Smooth muscle cell of the brain vasculature (primary cell): ENCODE measurements around the gene XPO1.
"Not testable (repeated sequence)": the region's sequence is repeated elsewhere in the genome, so short reads cannot be mapped to it uniquely, and the experiment has no call there.

ENCODE experiments used
- DNase-seq: peaks from one replicate; pipeline ENCODE4 v3.0.0-alpha.2; 2012; ENCODE audit warnings: low read depth, low spot score

Gene XPO1

DNA sequence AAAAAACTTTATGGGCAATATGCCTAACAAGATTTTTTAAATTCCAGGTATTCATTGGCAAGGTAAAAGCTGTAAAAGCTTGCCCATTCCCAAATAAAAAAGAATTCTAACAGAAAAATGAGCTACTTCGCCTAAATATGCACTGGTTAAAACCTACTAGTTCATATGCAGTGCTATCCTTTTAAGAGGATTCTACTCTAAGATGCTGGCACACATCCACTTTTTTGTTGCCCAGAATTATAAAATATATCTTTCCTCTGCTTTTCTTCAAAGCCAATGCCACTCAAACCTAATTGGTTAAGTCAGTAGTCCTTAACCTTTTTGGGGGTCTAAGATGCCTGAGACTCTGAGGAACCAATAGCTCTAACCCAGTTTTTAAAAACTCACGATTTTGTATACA, 3.2 kb downstream of the XPO1 start:
- DNase-seq, result no peak

DNA sequence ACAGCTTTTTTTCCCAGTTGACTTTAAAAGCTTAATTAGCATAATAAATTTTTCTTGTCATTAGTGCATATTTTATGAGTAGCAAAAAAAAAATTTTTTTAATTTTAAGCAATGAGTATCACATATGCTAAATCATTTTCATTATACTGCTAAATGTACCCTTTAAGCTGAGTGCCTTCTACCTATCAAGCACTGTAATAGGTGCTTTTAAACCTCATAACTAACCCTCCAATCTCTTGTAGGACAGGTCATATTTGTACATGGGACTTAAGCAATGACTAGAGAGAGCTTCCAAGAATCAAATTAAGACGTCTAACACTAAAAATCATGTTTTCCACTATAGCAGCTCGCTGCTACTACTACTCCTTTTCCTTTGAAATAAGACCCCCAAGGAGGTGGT, 7.4 kb downstream of the XPO1 start:
- no peak for DNase-seq

DNA sequence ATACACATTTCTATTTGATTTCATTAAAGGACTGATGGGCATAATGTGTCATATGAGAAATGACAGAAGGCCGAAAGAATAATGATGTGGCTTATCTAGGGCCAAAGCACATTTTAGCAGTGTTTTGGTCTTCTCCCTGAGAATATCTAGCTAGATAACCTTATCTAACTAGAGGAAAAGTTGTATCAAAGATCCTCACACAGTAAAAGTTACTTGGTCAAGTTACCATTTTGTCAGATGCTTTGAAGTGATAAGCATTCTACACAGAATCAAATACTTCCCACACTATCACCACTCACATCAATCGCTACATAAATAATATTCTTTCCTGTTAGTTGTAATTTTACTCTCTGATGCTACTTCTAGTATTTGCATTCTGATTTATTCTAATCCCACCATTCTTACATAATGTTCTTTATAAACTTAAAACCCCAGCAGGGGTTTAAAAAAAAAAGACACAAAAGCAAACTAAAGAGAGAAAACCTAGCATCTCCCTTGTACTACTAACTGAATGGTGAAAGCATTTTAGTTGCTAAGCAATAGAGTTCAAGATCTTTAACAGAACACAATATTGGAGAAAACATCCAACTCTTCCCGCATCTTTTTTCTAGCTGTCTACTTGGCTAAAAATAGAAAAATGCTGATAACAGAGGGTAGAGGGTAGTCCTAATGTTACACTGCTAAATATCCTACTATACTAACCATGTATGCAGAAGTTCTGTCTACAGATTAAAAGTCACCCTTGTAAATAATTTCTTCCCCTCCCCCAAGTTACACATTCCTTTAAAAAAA, 8.0 kb downstream of the XPO1 start:
- DNase-seq, result no peak

DNA sequence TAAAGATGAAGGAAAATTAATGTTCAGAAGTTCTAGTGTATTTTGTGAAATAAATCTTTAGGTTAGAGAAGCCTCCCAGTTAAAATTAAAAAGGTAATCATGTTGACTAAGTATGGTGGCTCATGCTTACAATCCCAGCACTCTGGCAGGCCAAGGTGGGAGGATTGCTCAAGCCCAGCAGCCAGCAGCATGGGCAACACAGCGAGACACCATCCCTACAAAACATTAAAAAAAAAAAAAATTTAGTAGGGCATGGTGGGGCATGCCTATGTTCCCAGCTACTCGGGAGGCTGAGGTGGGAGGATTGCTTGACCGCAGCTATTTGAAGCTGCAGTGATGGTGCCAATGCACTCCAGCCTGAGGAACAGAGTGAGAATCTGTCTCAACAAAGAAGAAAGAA, 17.9 kb downstream of the XPO1 start:
- no peak for DNase-seq

DNA sequence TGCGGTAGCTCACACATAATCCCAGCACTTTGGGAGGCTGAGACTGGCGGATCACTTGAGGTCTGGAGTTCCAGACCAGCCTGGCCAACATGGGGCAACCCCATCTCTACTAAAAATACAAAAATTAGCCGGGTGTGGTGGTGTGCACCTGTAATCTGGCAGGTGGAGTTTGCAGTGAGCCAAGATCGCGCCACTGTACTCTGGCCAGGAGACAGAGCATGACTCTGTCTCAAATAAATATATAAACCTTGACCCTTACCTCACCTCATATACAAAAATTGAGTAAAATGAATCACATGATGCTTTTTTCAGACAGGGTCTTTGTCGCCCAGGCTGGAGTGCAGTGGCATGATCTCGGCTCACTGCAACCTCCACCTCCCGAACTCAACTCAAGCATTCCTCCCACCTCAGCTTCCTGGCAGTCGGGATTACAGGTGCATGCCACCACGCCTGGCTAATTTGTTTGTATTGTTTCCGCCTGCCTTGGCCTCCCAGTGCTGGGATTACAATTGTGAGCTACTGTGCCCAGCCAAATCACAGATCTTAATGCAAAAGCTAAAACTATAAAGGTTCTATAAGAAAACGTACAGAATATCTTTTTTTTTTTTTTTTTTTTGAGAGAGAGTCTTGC, 25.3 kb downstream of the XPO1 start:
- DNase-seq, result no peak

DNA sequence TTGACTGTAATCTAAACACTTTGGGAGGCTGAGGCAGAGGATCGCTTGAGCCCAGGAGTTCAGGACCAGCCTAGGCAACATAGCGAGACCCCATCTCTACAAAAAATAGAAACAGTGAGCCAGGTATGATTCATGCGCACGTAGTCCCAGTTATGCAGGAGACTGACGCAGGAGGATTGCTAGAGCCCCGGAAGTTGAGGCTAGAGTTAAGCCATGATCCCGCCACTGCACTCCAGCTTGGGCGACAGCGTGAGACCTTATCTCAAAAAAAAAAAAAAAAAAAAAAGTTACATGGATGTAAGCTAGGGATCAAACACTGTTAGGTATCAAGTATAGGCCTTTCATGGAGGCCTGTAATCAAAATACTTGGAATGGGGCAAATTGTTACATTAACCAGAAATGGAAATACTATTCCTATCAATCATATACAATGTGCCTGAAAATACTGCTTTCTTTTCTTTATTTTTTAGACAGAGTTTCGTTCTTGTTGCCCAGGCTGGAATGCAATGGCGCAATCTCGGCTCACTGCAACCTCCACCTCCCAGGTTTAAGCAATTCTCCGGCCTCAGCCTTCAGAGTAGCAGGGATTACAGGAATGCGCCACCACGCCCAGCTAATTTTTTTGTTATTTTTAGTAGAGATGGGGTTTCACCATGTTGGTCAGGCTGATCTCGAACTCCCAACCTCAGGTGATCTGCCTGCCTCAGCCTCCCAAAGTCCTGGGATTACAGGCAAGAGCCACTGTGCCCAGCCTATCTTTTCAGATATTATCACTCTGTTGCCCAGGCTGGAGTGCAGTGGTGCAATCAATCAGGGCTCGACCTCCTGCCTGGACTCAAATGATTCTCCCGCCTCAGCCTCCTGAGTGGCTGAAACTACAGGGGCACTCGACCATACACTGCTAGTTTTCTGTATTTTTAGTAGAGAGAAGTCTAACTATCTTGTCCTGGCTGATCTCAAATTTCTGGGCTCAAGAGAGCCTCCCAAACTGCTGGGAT, 27.2 kb downstream of the XPO1 start:
- DNase-seq, result no peak

DNA sequence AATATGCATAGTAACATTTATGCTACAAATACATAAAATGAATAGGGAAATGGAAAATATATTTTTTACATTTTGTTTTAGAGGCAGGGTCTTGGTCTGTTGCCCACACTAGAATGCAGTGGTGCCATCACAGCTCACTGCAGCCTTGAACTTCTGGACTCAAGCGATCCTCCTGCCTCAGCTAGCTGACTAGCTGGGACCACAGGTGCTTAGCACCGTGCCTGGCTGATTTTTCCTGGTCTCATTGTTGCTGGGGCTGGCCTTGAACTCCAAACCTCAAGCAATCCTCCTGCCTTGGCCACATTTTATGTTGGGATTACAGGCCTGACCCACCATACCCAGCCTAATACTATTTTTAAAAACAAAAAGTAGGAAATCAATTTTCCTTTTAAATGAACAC, 33.2 kb downstream of the XPO1 start:
- DNase-seq, result no peak

DNA sequence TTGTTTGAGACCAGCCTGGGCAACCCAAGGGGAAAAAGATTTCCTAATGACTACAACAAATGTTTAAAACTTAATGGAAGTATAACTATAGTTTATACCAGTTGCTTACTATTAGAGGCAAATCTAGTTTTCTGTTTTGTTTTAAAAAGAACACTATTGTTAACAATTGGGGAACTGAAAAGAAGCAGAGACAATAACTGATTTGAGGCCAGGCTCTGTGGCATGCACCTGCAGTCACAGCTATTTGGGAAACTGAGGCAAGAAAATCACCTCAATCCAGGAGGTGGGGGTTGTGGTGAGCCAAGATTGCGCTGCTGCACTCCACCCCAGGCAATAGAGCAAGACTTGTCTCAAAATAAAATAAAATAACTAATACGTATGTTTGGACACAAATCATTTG, 39.1 kb downstream of the XPO1 start:
- no peak for DNase-seq

DNA sequence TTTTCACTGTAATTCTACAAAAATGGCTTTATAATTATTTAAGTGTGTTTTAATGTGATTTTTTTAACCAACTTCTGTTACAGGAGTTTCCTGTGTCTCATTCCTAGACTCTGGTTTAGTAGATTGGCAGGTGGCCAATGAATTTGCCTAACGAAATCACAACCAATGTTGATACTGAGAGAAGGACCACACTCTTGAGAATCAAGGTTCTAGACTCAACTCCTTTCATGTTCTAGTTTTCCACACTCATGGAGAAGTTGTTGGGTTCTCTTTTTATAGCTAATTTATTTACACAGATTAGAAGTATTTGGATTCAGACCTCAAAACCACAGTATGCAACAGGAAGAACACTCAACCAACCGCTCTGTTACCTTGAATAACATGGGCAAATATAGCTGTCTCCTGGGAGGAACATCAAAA, 44.6 kb downstream of the XPO1 start:
- no peak for DNase-seq

DNA sequence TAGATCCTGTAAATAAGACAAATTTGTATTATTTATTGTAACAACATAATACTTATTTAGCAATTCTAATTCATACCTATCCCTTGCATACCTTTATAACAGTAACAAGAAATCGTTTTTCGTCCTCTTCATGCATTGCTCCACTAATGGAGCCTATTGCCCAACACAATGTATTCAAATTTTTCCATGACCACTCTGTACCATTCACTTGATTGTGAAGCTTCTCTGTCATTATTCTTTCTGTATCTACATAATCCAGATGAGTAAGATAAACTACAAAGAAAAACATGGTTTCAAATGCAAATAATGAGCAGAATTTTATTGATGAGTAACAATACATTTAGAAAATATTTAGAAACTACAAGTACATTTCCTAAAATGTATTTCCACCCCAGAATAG, 45.7 kb downstream of the XPO1 start:
- DNase-seq, result no peak

DNA sequence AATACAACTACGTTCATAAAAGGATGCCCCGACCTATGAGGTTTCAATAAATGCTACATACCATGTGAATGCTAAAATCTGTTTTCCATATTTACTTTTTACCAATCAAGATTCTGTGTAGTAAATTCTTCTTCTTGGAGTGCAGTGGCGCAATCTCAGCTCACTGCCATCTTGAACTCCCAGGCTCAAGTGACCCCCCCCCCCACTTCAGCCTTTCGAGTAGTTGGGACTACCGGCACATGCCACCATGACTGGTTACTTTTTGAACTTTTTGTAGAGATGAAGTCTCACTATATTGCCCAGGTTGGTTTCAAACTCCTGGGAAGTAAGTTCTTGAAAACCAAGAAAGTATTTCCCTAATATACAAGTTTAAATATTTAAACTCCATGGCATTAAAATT, 52.9 kb downstream of the XPO1 start:
- DNase-seq, result no peak

DNA sequence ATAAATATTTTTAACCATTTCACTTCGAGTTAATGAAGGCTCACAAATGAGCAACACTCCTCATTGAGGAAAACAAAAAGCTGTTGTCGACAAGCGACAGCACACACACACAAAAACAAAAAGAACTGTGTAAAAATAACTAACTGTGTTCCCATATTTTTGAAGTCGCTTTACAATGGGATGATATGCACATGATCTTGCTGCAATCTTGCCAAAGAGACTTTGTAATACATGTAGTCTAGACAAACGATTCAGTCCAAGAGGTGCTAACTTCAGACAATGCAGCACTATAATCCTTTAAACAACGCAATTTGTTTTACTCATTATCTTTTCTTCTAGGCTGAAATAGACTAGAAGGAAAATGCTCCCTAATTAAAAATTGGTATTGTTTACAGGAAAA, 60.1 kb downstream of the XPO1 start:
- no peak for DNase-seq

DNA sequence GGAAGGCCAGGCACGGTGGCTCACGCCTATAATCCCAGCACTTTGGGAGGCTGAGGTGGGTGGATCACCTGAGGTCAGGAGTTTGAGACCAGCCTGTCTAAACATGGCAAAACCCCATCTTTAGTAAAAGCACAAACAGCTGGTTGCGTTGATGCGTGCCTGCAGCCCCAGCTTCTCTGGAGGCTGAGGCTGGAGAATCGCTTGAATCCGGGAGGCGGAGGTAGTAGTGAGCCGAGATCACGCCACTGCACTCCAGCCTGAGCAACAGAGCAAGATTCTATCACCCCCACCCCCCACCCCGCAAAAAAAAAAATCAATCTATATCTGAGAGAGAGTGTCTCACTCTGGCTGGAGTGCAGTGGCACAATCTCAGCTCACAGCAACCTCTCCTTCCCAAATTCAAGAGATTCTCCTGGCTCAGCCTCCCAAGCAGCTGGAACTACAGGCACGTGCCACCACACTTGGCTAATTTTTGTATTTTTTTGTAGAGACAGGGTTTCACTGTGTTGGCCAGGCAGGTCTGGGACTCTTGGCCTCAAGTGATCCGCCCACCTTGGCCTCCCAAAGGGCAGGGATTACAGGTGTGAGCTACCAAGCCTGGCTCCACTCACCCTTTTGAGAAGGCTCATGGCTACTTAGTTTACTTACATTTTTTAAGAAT, 61.1 kb downstream of the XPO1 start:
- not testable (repeated sequence) for DNase-seq

DNA sequence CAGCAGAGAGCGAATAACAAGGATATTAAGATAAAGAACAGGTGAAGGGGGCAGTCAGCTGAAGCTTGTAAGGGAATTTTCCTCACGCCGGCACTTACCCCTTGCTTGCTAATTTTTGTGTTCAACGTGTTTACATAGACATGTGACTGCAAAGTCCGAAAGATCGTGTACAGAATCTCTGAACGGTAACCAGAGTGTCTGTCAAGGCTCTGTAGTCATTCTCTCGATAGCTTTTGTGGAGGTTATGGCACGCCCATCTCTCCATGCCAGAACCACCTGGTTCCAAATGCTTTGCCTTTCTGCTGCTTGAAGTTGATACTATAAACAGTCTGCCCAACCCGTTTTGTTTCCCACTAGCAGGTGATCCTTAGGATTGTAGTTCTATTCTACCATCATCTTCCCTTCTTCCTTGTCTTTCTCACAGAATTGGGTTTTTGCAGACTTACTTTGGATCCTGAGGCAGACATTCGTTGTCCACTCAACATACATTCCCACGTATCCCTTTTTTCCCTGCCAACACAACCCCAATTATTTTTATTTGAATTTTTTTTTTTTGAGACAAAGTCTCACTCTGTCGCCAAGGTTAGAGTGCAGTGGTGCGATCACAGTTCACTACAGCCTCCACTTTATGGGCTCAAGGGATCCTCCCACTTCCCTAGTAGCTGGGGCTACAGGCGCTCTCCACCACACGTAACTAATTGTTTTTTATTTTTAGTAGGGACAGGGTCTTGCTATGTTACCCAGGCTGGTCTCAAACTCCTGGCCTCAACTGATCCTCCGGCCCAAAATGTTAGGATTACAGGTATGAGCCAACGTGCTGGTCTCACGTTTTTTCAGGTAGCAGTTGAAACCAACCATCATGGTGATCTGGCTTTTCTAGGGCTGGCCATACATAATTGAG, 66.0 kb downstream of the XPO1 start:
- no peak for DNase-seq

DNA sequence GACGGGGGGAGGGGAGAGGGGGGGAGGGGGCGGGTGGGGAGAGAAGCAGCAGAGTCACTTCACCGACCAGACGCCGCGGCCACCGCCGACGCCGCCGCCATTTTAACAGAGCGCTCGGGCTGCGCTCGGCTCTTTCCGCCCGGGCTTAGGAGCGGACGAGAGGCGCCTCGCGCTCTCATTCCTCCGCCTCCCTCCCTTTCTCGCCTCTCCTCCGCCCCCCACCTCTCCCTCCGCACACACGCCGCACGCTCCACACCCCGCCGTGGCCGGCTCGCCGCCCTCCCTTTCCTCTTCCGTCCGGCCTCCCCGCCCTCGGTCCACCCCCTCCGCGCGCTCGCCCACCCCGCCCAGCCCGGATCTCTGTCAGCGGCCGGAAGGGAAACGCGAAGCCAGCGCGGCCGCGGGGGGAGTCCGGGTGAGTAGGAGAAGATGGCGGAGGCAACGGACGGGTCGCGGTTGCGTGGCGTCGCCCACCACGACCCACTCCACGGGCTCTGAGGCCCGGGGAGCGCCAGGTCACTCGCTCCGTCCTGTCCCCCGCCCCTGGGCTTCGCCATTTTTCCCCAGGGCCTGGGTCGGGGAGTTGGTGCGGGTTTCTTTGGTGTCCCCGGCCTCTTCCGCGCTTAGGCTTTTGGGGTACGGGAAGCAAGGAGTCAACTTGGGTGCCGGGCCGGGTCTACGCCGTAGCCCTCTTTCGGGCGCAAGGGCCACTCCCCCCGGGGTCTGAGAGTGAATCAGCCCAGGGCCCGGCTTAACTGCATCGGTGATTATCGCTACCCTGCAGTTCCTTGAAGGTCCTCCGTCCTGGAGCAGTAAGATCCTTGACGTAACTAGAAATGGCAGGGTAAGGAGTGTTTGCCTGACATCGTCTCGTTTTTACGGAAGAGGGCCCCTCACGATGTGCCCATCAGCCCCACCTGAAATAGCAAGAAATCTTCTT, 66.9 kb downstream of the XPO1 start, which contains the start of gene USP34:
USP34 (minus strand) TSS at position 123 of the 940 bp plus-strand sequence. CDS start 395 bp downstream, outside the sequence.
- DNase-seq, result peak; percentile 86

DNA sequence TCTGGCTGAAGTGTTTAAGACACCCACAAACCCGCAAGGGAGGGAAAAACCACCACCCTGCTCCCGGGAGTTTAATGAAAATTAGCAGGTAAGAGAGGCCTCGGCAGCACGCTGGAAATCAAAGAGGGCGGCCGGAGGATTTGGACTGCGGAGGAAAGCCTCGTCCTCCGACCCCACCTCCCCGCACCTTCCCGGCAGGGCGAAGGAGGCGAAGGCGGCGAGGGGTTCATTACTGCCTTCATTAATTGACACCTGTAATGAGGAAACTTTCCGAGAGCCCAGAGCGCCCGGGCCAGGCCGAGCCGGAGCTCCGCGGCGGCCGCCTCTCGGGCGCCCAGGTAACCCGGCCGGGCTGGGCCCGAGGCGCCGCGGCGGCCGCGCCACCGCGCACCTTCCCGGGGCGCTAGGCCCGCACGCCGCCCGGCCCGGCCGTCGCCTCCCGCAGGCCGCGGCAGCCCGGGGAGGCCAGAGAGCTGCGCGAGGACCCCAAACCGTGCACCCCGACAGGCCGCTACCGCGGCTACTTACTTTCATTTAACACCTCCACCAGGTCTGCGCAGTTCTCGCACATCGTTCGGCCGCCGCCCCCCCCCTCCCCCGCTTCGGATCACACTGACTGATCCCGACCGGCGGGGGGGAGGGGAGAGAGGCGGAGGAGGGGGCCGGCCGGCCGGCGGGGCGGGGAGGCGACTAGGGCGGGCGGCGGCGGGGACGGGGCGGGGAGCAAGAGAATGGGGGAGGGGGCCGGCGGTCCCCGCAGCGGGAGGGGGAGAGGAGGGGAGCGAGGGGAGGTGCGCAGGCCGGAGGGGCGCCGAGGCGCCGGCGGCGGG, 67.8 kb downstream of the XPO1 start:
- DNase-seq, result peak; percentile 21

DNA sequence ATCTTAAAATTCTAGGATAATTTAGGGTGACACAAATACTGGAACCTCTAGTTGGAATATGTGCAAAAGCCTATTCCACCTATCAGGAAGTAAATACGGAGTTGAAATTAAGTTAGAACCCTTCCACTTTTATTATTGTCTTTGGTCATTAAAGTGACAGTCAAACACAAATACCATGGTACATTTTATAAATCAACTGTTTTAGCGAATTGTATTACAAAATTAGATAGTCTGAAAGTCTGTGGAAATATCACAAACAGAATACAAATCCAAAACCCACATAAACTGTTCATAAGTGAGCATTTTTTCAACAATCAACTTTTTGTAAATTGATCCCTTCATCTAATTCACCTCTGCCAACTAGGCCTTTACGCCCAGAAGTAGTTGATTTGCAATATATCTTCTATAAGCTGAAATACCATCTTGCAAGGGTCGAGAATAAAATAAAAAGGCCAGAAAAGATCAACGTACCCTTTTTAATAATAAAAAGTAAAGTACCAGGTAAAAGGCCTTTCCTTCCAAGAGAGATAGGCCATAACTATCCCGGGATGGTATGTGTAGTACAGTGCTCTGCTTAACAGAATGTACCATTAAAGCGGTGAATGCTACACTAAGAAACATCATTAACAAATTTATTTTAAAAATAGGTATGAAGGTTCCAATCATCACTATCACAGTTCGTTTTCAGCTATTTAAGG, 68.6 kb downstream of the XPO1 start:
- no peak for DNase-seq

DNA sequence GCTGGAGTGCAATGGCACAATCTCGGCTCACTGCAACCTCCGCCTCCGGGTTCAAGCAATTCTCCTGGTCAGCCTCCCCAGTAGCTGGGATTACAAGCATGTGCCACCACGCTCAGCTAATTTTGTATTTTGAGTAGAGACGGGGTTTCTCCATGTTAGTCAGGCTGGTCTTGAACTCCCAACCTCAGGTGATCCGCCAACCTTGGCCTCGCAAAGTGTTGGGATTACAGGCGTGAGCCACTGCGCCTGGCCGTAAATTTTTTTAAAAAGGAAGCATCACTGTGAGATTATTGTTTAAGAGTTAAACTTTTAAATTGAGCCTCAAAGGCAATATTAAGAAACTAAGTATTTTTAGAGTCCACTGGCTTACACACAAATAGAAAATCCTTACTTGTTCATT, 69.9 kb downstream of the XPO1 start:
- DNase-seq, result not testable (repeated sequence)
